NCI-H345 treated with DMSO at 0.1 percent for 48 hours (cell line): ENCODE measurements around the gene EQTN.
A peak's percentile ranks its signal among the peaks of the same experiment; 100 is the strongest.
"Not testable (repeated sequence)": the region's sequence is repeated elsewhere in the genome, so short reads cannot be mapped to it uniquely, and the experiment has no call there.

Experiments
- DNase-seq: peaks from one replicate; lab custom pipeline; 2025; ENCODE audit not compliant: unreplicated experiment; lab: John Stamatoyannopoulos, UW

Gene EQTN

DNA sequence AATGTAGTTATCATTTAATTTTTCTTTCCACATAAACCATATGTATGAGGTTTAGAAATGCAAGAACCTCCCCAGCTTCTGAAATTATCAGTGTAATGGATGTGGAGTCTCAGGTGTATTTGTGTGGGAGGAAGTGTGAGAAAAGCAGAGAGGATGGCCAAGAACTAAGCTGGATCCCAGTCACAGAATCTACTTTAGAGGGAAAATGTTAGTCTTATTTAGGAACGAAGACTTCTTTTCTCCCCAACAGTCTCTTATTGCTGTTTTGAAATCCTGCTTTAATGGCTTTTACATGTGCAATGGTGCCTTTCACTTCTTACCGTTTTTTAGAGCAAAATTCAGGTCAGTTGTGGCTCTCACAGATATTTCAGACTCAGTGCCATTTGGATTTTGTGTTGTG lies 3.0 kb downstream of the EQTN start:
- DNase-seq: no peak

DNA sequence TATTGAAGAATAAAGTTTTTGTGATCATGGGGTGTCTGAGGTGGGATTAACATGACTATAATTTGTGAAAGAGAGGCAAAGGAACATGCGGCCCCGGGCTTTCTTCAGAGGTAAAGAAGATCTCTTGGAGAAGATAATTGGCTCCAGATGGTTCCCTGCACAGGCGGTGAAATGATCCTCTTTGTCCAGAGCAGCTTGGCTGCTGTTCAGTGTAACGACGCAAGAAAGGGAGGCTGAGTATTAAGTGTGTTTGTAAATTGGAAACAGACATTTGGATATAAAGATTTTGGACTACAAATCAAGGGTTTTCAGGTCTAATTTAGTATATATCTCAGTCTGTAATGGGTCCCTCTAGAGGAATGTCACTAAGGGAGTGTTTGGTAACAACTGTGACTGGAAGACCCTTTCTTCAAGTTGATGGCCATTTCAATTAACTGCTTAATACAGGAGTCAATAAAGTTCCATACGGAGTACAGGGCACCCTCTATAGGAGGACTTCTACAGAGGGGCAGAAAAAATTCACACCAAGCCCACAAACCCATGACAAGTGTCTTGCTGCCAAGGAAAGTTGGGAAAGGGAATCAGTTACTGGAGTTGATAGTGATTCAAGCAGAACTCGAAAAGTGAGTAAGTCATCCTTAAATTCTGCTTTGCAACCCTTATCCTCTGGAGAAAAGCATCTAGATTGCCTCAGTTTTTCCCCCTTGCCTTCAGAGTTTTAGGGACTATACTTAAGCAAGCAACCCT lies 4.1 kb downstream of the EQTN start:
- no peak for DNase-seq

DNA sequence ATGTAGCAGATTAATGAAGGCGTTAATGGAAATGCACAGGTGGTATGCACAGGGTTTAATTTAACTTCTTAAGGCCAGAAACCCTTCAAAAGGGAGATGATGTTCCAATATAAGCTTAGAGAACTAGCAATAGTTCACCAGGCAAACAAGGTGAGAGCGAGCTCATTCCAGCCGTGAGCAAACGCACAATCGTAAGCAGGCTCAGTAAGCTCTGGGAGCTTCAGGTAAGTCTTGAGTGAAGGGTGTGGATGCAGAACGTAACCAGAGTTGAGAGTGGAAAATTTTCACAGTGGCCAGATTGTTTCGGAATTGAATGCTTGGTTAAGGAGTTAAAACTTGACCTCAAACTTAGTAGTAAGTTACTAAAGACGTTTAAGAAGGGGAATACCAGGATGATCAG lies 5.7 kb downstream of the EQTN start:
- DNase-seq: no peak

DNA sequence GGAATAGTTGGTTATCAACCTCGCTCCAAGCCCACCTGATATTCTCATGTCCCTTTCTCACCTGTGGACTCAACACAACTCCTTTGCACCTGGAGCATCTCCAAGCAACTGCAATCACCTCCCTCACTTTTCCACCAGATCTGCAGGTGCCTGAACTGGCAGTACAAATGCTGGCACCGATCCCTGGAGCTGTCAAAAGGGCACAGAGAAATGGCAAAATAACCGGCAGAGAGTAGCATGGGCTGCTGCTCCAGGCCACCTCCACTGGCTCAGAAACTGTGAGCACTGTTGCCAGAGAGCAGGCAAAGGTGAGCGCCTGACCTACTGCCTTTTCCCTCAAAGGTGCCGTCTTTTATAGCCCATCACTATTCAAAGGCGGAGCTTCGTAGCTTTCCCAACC lies 14.7 kb downstream of the EQTN start:
- no peak for DNase-seq

DNA sequence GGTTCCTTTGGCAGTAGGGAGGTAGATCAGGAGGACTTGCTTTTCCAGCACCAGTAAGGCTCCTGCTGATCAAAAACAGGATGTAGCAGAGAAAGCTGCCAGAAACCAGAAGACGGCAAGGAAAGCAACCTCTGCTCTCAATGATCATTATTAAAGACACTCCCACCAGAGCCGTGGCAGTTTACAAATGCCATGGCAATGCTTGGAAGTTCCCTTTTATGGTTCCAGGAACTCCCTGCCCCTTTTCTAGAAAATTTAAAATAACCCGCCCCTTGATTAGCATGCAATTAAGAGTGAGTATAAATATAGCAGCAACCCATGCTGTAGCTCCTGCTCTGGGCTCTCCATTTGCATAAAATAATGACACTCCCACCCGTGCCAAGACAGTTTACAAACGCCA lies 16.1 kb downstream of the EQTN start:
- no peak for DNase-seq

DNA sequence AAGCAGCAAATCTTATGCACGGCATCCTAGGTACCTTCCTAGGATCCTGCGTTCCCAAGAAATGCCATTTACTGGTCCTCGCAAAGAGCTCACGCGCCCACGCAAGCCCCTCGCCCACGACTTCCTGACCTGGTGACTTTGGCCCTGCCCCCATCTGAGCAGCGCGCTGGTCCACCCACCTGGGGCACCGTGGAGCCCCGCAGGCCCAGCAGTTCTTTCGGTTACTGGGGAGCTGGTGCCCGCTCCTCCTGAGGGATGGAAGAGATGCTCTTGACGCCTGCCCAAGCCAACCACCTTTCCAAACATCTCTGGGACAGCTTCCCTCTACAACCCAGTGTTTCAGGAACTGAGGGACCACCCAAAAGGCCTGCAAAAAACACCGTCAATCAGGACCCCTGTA lies 16.7 kb downstream of the EQTN start:
- no peak for DNase-seq

DNA sequence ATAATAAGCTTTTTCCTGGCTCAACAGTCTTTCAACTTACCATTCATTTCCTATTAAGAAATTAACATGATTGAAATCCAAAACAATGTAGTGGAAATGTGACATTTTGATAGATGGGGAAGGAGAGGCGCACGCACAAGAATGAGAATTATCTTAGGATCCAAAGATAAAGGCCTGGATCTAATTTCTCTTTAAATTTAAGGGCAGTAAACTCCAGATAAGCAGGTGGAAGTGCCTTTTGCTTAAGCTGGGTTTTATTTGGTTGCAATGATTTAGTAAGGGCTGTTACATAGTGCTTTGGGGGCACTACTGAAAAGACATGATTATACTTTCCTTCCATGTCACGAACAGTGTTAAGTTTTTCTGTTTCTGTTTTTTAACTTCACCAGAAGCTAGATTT lies 17.3 kb downstream of the EQTN start:
- DNase-seq: no peak

DNA sequence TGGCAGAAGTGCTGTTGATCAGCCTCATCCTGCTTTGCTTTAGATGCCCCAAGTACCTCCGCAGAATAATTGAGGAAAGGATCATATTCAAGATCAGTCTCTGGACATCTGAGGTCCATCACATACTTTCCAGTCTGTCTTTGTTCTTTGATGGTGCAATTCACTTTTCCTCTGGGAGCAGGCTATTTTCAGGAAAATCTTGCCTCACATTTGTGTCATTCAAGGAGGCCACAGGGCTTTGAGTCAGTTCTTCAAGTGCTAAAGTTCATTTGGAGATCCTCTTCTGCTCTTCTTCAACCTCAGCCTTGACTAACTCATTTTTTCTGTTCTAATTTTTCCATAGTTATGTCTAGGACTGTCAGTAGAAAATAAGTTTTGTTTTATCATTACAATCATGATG lies 18.6 kb downstream of the EQTN start:
- DNase-seq: no peak

DNA sequence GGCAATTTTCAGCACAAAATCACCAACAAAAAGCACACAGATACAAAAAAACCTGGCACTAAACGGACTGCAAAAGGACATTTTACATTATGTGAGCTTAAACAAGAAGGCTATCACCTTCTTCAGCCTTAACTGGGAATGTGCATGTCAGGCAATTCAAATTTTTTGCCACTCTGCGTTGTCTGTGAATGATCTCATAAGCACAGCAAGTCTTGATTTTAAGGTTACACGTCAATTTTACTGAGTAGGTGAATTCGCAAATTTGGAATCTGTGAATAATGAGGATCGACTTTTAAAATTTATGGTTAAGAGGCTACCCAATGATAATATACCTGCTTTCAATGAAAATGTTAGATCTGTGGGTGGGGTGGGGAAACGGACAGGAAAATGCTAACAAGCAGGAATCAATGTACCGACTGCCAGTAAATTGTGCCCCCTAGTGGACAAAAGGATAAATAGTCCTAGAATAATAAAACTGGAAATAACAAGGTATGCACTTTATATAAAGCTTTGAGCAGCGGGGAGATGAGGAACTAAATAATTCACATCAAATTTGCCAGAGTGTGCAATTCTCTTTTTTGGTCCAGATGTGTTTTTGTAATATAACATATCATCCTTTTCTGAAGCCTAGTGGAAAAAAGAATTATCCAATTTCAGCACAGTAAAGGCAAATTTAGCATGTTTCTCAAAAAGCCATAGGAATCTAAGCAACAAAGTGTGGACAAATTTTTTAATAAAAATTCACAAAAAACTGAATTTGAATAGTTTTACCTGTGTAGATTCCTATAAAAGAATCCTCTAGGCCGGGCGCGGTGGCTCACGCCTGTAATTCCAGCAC lies 20.5 kb downstream of the EQTN start:
- DNase-seq: peak; percentile 82

DNA sequence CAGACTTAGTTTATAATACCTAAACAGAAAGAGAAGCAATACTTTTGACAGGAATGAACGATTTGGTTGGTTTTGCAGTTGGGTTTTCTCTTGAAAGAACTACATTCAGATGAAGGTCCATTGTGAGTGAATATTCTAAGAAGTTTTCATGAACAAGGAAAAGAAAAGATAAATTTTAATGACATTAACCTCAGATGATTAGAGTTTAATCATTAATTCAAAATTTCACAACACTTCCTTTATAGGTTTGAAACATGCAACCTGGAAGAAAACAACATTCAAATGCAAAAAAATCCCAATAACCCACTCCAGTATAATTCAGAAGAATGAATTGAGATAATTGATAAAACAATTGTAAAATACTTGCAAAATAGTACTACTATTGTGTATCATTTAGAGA lies 23.8 kb downstream of the EQTN start:
- no peak for DNase-seq

DNA sequence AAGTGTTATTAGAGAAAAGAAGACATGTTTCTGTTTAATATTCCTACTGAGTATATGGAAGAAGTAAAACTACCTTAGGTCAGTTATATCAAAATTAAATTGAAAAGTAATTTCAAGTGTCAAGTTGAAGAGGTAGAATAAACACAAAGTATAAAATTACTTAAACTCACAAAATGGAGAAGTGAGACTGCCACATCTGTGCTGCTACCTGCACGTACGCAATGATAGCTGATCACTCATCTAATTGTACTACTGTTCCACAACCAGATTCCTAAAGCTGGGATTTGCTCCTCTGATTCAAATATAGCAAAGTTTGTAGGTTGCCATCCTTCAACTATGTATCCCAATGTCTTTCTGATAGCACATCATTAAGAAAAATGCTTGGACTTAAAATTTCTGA lies 24.8 kb downstream of the EQTN start:
- no peak for DNase-seq

DNA sequence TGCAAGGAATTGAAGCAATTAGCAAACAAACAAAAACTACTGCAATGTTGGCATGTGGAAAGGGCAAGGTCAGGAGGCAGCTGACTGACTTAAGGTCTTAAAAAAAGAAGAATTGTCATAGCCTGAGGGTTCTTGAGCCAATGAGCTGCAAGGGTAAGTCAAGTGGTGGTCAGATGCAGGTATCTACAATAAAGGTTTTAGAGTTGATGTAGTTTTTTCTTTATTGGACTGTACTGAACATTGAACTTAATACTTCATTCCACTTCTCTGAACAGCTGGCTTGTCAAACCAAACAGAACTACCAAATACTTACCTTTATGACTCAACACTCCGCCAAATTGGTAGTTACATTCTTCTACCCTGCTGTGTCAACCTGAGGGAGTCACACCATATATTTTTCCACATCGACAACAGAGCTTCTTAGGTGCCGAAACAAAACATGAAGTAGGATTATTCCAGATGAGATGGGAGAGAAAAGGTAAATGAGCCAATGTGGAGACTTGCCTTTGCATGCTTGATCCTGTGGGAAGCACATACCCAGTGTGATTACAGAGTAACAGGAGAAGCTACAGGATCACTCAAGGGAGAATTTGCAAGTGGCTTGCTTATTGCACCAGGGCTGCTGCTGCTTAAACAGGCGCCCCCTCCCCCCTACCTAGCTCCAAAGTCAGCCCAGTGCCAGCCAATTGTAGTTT lies 35.3 kb downstream of the EQTN start:
- no peak for DNase-seq

DNA sequence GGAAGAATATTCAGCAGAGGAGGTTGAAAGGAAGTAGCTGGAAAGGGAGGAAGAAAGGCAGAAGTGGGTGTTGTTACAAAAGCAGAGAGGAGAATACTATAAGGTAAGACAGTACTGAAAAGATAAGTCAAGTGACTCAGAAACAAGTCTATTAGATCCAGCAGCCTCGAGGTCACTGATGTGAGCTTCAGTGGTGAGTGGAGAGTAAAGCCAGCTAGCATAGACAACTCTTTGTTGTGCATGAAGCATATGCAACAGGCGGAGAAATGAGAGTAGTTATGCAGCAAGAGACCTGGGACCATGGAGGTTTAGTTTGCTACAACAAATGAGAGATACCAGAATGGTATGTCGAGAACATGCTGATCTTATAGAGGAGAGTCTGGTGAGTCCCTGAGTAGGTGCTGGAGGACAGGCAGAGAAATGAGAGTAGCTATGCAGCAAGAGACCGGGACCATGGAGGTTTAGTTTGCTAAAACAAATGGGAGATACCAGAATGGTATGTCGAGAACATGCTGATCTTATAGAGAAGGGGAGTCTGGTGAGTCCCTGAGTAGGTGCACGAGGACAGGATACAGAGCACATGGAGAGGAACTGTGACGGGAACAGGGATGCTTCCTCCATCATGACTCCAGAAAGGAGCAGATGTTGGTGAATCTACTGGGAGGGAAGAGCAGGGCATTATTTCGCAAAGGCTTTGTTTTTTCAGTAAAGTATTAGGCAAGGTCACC lies 36.0 kb downstream of the EQTN start:
- no peak for DNase-seq

DNA sequence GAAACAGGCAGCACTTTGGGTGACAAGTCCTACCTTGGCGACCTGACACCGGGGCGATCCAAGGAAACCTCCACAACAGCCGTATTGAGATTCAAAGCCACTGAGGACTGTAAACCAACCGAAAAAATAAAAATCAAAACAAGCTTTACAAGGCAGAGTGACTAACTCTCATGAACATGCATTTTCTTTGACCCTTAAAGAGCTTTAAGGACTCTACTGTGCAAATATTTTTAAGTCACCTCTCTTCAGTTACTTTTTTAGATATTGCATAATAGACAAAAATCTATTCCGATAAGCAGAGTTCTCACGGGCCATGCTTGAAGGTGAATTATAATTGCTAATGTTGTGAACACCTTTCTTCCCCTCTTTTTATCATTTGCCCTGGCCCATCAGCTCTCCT lies 38.3 kb downstream of the EQTN start:
- no peak for DNase-seq

DNA sequence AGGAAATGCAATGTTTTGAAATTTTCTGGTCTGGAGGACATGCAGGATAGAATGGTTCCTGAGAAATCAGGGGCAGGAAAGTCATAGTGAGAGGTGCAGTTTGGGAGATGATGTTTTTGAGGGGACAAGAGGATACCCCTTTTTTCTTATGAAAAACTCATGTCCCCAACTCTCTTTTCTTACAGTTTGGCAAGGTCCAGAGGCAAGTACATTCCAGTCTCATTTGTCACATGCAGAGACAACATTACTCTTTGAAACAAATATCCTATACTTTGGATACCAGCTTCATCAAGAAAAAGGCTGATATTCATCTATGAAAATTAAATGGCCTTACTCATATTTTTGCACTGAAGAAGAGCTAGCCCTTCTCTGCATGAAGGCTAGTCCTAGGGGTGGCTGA lies 48.2 kb downstream of the EQTN start:
- no peak for DNase-seq

DNA sequence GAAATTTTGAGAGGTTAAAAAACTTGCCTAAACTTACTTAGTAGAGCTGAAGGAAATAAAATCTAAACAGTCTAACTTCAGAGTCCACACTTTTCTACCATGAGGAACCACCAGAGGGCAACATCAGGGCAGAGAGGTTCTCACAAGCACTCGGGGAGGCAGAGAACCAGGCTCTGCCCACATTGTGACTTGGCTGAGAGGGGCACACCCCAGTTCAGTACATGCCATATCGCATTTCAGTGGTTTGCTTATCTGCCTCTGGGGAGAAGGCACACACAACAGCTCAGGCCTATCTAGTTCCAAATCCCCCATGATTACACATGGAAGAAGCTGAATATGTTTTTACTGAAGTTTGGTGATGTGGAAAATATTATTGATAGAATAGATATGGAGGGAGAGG lies 49.2 kb downstream of the EQTN start:
- DNase-seq: peak; percentile 3

DNA sequence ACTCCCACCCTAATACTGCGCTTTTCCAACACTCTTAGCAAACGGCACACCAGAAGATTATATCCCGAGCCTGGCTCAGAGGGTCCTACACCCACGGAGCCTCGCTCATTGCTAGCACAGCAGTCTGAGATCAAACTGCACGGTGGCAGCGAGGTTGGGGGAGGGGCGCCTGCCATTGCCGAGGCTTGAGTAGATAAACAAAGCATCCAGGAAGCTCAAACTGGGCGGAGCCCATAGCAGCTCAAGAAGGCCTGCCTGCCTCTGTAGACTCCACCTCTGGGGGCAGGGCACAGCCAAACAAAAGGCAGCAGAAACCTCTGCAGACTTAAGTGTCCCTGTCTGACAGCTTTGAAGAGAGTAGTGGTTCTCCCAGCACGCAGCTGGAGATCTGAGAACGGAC lies 57.3 kb downstream of the EQTN start:
- not testable (repeated sequence) for DNase-seq
